SU-DHL-6 (cell line): ENCODE measurements around the gene POC1B.

ENCODE experiments used
- H2AFZ ChIP-seq: fragments of 200-600 bp; sonication (generic); 2 replicates; pipeline ENCODE4 v1.6.1; 2014; ENCODE audit warnings: low read depth, mild to moderate bottlenecking, moderate library complexity, mixed read lengths, antibody characterized with exemption, low read length; ENCODE audit not compliant: severe bottlenecking
- H3F3A ChIP-seq: fragments of 200-600 bp; shearing (Covaris generic); 2 replicates; pipeline ENCODE4 v1.6.0; 2016; ENCODE audit warnings: antibody characterized with exemption, mild to moderate bottlenecking; ENCODE audit not compliant: insufficient read depth
- H3K27ac ChIP-seq: fragments of 200-600 bp; sonication (generic); 2 replicates; pipeline ENCODE4 v1.5.1; 2016; ENCODE audit warnings: low read depth, mild to moderate bottlenecking, low read length, moderate library complexity, mixed read lengths
- H3K27me3 ChIP-seq: fragments of 200-600 bp; sonication (generic), shearing (Covaris generic); 2 replicates; pipeline ENCODE4 v1.6.0; 2014; ENCODE audit warnings: mild to moderate bottlenecking, low read length
- H3K36me3 ChIP-seq: fragments of 200-600 bp; sonication (generic); 2 replicates; pipeline ENCODE4 v1.6.1; 2014; ENCODE audit warnings: mild to moderate bottlenecking, low read length, mixed read lengths
- H3K4me2 ChIP-seq: fragments of 300-600, 200-600 bp; shearing (Covaris generic), sonication (generic); 2 replicates; pipeline ENCODE4 v1.6.0; 2014; ENCODE audit warnings: low read length, low read depth, mild to moderate bottlenecking; ENCODE audit not compliant: poor library complexity, severe bottlenecking
- H3K4me3 ChIP-seq: fragments of 200-600 bp; sonication (generic); 2 replicates; pipeline ENCODE4 v1.5.1; 2014; ENCODE audit warnings: antibody characterized with exemption, low read length, mild to moderate bottlenecking, mixed read lengths; ENCODE audit not compliant: insufficient read depth, poor library complexity, severe bottlenecking
- H3K79me2 ChIP-seq: fragments of 200-600 bp; sonication (generic); 2 replicates; pipeline ENCODE4 v1.6.1; 2014; ENCODE audit warnings: mild to moderate bottlenecking, low read length, moderate library complexity; ENCODE audit not compliant: insufficient read depth
- H3K9ac ChIP-seq: fragments of 200-600 bp; sonication (generic); 2 replicates; pipeline ENCODE4 v1.7.0; 2014; ENCODE audit warnings: mild to moderate bottlenecking, low read length
- H3K9me2 ChIP-seq: fragments of 200-600 bp; sonication (generic); replicated peaks from 2 replicates; pipeline ENCODE4 v1.6.1; 2014; ENCODE audit warnings: low read length; ENCODE audit not compliant: insufficient read depth
- H3K9me3 ChIP-seq: fragments of 200-600 bp; sonication (generic); 2 replicates; pipeline ENCODE4 v1.6.1; 2014; ENCODE audit warnings: low read length, mixed read lengths; ENCODE audit not compliant: insufficient read depth
- H4K20me1 ChIP-seq: fragments of 200-600 bp; sonication (generic); 2 replicates; pipeline ENCODE4 v1.6.1; 2014; ENCODE audit warnings: low read depth, mild to moderate bottlenecking, antibody characterized with exemption, low read length, moderate library complexity, mixed read lengths
- CTCF ChIP-seq: fragments of 200-600 bp; sonication (generic); IDR thresholded peaks from one replicate; pipeline ENCODE4 v1.5.1; 2017; ENCODE audit warnings: antibody characterized with exemption, mild to moderate bottlenecking, low read length, moderate library complexity; ENCODE audit not compliant: insufficient read depth, poor library complexity, severe bottlenecking
- EZH2phosphoT487 ChIP-seq: fragments of 200-600 bp; sonication (generic), shearing (Covaris generic); conservative IDR thresholded peaks from 2 replicates; pipeline ENCODE4 v1.6.1; 2018; ENCODE audit warnings: mild to moderate bottlenecking, antibody characterized with exemption, low read length, moderate library complexity, mixed read lengths

The POC1B gene

DNA sequence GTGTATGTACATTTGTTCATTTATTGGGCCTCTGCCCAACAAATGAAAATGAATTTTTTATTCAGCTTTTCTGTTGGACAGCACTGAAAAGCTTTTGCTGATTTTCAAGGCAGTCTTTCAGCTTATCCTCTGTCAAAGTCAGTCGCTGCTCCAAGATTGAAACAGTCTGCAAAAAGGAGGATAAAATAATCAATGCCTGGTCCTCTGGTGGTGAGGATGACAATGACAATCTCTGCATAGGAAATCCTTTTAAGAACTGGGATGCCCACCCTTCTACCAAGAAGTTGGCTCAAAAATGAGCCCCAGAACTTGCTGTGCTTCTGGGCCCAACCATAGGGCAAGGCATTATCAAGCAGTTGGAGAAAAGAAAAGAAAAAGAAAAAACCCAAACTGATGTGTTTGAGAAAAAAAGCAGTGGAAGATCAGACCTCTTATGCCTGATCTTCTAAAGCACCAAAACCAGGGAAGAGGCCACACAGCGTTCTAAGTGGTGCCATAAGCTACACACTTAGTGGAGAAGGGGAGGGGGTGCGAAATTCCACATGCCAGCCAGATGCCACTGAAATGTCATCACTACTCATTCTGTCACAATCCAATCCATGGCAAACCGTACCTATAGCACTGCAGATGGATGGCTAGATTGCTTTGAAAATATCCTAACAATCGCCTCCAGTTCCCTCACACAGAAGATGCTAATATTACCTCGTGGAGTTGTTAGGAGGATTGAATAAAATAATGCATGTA is 104.6 kb downstream of the POC1B start:
- Histone ChIP-seq H3F3A (no peaks in the 10 kb centered on the region), H3K9ac (no peak overlapping the region), H3K9me2 (no peaks in the 10 kb centered on the region), H3K4me3 (no peak overlapping the region), H3K4me2 (no peak overlapping the region), H4K20me1 (no peaks in the 10 kb centered on the region), H3K9me3 (no peaks in the 10 kb centered on the region), H2AFZ (no peak overlapping the region), H3K36me3 (no peaks in the 10 kb centered on the region), H3K27ac (no peak overlapping the region), H3K27me3 (no peaks in the 10 kb centered on the region), H3K79me2 (no peaks in the 10 kb centered on the region)
- TF ChIP-seq EZH2phosphoT487 (no peak), CTCF (no peak)

DNA sequence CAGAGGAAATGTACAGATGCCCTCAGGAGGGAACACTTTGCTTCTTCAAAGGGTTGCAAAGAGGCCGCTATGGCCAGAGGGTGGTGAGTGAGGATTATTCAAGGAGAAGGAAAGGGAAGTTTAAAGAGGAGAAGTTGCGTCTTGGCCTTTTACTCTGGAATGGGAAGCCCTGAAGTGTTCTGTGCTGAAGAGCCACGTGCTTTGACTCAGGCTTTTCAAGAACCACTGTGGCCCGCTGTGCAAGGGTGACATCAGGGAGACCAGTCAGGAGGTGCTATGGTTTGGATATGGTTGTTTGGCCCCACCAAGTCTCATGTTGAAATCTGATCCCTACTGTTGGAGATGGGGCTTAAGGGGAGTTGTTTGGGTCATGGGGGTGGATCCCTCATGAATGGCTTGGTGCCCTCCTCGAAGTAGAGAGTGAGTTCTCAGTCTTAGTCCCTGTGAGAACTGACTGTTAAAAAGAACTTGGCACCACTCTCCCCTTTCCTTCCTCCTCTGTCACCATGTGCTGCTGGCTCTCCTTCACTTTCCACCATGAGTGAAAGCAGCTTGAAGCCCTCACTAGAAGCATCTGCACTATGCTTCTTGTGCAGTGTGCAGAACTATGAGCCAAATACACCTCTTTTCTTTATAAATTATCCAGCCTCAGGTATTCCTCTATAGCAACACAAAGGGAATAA is 107.5 kb downstream of the POC1B start:
- H3K9me3 ChIP-seq, result no peaks in the 10 kb centered on the region
- no peak overlapping the region for H3K4me3 ChIP-seq
- no peak overlapping the region for H2AFZ ChIP-seq
- no peaks in the 10 kb centered on the region for H3K9me2 ChIP-seq
- no peak overlapping the region for H3K9ac ChIP-seq
- no peaks in the 10 kb centered on the region for H4K20me1 ChIP-seq
- H3F3A ChIP-seq, result no peaks in the 10 kb centered on the region
- H3K4me2 ChIP-seq, result no peak overlapping the region
- H3K27me3 ChIP-seq, result no peaks in the 10 kb centered on the region
- H3K36me3 ChIP-seq, result no peaks in the 10 kb centered on the region
- H3K79me2 ChIP-seq, result no peaks in the 10 kb centered on the region
- no peak overlapping the region for H3K27ac ChIP-seq
- TF ChIP-seq CTCF (no peak), EZH2phosphoT487 (no peak)

DNA sequence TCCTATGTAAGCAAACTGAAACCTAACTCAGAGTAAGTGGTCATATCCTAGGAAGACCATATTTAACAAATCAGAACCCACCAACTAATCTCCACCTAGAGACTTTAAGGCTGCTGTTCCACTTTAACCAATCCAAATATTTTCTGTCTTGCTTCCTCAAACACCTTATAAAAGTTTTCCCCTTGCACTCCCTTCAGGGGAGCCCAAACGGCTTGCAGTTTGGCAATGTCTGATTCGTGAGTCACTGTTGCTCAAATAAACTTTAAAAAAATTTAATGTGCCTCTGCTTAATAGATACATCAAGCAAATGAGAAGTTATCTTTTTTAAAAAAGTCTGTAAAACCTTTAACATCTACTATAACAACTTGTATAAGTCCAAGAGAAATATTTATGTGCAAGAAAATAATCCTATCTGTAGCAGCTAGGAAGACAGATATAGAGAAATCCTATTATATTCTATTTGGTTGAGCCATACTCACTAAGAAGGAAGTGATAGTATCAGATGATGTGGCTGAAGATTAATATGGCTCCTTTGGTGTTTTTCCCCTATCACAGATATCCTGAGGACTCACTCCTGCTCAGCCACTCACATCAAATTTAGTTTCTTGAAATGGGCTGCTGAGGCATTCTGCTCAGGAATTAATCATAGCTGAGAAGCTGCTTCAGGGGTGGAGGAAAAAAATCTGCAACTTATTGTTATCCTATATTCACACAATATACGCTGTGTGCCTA is 108.4 kb downstream of the POC1B start:
- Histone ChIP-seq H3K27ac (no peak overlapping the region), H3F3A (no peaks in the 10 kb centered on the region)
- no peak for TF ChIP-seq EZH2phosphoT487
- TF ChIP-seq CTCF, result no peak

More for the DNA sequence above, 108.4 kb downstream of the POC1B start:
- Histone ChIP-seq H3K4me2 (no peak overlapping the region), H3K36me3 (no peaks in the 10 kb centered on the region), H4K20me1 (no peaks in the 10 kb centered on the region), H3K4me3 (no peak overlapping the region), H3K79me2 (no peaks in the 10 kb centered on the region), H3K9me2 (no peaks in the 10 kb centered on the region), H3K9me3 (no peaks in the 10 kb centered on the region), H3K27me3 (no peaks in the 10 kb centered on the region), H2AFZ (no peak overlapping the region), H3K9ac (no peak overlapping the region)
